ENCODE measurements around the gene LGALS8.
"Not testable (repeated sequence)": the region's sequence is repeated elsewhere in the genome, so short reads cannot be mapped to it uniquely, and the experiment has no call there.

LGALS8 gene

DNA sequence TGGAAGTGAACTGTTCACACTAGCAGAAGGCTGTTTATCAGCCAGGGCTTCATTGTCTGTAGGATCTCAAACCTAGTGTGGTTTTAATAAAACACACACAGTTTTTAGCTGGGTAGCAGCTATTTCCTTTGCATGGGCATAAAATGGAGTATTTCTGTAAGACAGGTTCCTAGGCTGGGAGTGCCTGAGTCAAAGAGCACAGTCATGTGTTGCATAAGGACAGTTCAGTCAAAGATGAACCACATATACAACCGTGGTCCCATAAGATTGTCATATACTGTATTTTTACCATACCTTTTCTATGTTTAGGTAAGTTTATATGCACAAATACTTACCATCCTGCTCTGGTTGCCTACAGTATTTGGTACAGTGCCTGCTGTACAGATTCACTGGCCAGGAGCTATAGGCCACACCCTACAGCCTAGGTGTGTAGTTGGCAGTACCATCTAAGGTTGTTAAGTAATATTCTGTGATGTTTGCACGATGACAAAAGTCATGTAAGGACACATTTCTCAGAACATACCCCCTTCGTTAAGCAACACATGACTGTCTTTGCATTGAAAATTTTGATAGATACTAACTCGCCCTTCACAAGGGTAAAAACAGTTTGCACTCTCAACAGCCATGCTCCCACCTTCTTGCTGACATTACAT lies 17.2 kb downstream of the LGALS8 start:
- DNase-seq (ENCODE audit: low spot score): no peak

GRCh38 chr1:236541710-236542109 lies 17.9 kb downstream of the LGALS8 start:
- DNase-seq (ENCODE audit: low spot score): no peak

- DNase-seq (ENCODE audit: low spot score): no peak
Measured at GRCh38 chr1:236543065-236543669, 19.4 kb downstream of the LGALS8 start.

DNA sequence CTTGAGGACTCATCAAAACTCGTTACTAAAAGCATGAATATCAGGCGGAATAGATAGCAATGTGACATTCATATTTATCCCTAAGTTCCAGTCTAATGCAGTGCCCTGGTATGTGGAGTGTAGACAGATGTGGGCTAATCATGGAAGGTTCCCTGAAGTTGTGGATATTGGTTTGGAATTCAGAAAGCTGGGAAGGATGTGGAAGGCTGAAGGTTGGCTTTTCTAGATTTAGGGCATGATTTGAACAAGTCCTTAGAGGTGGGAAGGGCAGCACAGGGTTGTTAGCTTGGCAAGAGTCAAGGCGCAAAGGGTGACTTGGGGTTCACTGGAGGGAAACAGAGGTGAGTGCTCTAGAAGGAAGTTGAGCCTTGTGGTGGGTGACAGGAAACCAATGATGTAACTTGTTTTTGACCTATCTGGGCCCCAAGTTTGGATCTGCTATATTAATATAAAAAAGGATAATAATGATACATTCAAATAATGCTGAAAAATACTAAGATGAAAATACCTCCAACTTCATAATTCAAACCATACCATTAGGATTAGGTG lies 21.9 kb downstream of the LGALS8 start:
- no peak for DNase-seq (ENCODE audit: low spot score)

GRCh38 chr1:236548452-236548851 lies 24.7 kb downstream of the LGALS8 start:
- DNase-seq (ENCODE audit: low spot score): no peak

GRCh38 chr1:236550961-236551851 lies 27.4 kb downstream of the LGALS8 start:
- DNase-seq (ENCODE audit: low spot score): no peak

DNA sequence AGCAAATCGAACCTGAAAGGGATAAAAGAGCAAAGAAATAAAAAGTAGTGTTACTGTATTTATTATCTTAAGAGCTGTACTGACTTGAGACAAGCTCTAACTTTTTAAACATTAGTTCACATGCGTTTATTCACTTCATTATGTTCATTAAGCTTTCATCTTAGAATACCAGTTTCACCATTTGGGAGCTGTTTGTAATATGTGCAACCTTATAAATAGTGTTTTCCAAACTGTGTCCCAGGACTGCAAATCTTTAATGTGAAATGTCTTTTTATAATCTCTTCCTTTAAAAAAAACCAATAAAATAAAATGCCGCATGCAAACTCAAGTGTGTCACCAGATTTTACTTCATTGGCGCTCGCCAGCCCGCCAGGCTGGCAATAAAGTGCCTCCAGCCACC lies 28.3 kb downstream of the LGALS8 start:
- no peak for DNase-seq (ENCODE audit: low spot score)

DNA sequence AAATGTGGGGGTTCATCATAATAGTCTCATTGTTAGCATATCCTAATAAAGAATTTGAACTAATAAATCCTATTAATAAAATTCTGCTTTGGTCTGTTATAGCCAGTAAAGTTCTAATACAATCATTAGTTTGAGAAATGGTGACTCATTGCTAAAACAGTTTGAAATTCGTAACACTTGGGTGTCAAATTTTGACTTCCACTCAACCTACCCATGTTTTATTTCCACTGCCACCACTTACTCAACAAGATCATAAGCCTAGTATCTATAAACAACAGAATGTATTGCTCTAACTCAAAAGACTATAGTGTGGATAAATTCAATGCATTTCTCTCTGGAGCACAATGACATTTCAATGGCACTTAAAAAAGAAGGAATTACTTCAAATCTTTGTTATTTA lies 29.1 kb downstream of the LGALS8 start:
- DNase-seq (ENCODE audit: low spot score): no peak

- DNase-seq (ENCODE audit: low spot score): no peak
Measured at GRCh38 chr1:236553370-236553769, 29.6 kb downstream of the LGALS8 start.

DNA sequence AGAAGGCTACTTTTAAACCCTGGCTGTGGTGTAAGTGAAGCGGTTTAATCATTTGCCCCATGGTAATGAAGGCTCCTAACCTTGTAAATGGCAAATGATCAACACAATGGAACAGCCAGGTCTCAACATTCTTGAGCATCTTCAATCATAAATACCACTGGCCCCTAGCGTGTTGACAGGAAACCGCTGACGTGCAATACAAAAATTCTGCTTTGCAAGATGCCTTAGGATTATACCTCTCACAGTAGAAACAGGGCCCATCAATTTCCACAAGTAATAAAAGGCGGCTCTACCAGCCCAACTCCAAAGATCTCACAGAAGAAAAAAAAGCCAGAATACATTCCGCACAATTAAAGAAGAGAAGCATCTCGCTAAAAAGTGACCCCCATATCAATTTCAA lies 32.8 kb downstream of the LGALS8 start:
- no peak for DNase-seq (ENCODE audit: low spot score)

GRCh38 chr1:236558081-236558480 lies 34.3 kb downstream of the LGALS8 start:
- no peak for DNase-seq (ENCODE audit: low spot score)

DNA sequence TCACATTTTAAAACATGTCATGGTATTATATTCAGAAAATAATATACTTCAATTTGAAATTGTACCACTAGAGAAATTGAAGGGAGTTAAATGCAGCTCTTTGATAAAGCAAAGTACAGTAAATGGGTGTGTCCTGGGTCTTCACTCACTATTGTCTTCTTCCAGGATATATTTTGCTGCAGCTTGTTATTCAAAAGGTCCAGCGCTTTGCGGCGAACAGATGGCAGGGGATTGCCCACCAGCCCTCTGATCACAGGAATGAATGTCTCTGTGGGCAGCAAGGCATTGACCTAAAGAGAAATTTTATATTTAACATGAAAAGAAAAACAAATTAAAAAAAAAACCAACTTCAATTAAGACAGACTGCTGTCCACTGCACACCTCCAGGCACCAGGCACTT lies 35.1 kb downstream of the LGALS8 start:
- DNase-seq (ENCODE audit: low spot score): no peak

GRCh38 chr1:236560213-236560771 lies 36.5 kb downstream of the LGALS8 start:
- no peak for DNase-seq (ENCODE audit: low spot score)

GRCh38 chr1:236561976-236562375 lies 38.2 kb downstream of the LGALS8 start:
- DNase-seq (ENCODE audit: low spot score): no peak

DNA sequence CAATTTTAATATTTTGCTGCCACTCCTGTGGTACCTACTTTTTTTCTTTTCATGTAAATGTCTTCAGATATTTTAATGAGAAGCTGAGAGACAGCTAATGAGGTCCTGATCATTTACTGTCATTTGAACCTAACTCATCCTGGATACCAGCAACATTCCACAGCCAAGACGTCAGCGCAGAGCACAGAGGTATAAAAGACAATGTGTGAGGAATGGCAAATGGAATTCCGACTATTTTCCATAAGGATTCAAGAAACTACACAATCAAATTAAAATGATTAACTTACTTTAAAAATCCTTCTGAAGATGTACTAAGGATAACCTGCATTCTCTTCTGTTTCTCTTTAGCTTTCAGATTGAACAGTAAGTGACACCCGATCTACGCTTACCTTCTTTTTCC lies 41.7 kb downstream of the LGALS8 start:
- no peak for DNase-seq (ENCODE audit: low spot score)

GRCh38 chr1:236568285-236568894 lies 44.6 kb downstream of the LGALS8 start:
- no peak for DNase-seq (ENCODE audit: low spot score)

DNA sequence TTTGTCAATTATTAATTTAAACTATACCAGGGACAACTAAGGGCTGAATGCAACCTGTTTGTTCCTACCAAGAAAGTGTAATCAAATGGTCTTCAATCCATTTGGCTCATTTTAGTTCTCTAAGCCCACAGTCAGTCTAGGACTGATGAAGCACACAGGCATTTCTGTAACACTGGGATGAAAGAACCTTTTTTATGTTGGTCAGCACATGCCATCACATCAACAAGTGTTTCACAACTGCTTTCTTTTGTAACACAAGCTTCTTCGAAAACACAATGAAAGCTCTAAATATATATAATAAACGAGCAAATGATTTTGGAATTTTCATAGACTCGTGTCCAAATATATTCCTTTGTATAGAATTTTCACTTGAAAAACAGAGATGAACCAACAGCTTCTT lies 51.7 kb downstream of the LGALS8 start:
- DNase-seq (ENCODE audit: low spot score): no peak

GRCh38 chr1:236576004-236576403 lies 52.2 kb downstream of the LGALS8 start:
- peak; percentile 40 for DNase-seq (ENCODE audit: low spot score)

GRCh38 chr1:236577041-236577440 lies 53.3 kb downstream of the LGALS8 start:
- DNase-seq (ENCODE audit: low spot score): not testable (repeated sequence)

GRCh38 chr1:236578661-236579060 lies 54.9 kb downstream of the LGALS8 start:
- DNase-seq (ENCODE audit: low spot score): no peak

- DNase-seq (ENCODE audit: low spot score): not testable (repeated sequence)
Measured at GRCh38 chr1:236580404-236580803, 56.6 kb downstream of the LGALS8 start.

DNA sequence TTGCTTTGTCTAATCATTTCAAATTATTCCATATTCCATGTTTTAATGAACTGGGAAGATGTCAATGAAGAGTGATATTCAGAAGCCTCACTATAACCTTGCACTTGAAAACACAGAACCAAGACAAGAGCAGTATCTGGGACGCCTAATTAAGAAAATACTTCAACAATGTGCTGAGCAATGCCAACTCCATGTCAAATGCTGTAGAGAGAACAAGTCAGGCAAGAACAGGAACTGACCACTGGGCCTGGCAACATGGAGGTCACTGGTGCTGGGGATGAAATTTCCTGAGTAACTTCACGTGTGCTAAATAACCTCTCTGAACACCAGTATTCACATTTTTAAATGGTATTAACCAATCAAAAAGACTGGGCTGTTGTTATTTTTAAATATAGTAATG lies 57.7 kb downstream of the LGALS8 start:
- DNase-seq (ENCODE audit: low spot score): no peak

All from AG08395 (cell line).